BLaER1 treated with 17β-estradiol and CSF1 and Interleukin-3, amounts not matched to agents 10 nM and 100 nM (cell line): ENCODE measurements around the gene GRAMD2A.

Experiments
- H3K27ac ChIP-seq, 11 experiments: shearing (Covaris generic); formaldehyde crosslinking; 2 replicates each; pipeline ENCODE4 v1.8.1; 2022
- H3K27me3 ChIP-seq, 11 experiments: shearing (Covaris generic); formaldehyde crosslinking; 2 replicates each; pipeline ENCODE4 v1.8.1; 2022
- H3K36me3 ChIP-seq, 11 experiments: shearing (Covaris generic); formaldehyde crosslinking; 2 replicates each; pipeline ENCODE4 v1.8.1; 2022
- H3K4me1 ChIP-seq, 10 experiments: shearing (Covaris generic); formaldehyde crosslinking; 2 replicates each; pipeline ENCODE4 v1.8.1; 2022
- H3K4me2 ChIP-seq, 11 experiments: shearing (Covaris generic); formaldehyde crosslinking; 2 replicates each; pipeline ENCODE4 v1.8.1; 2022
- H3K4me3 ChIP-seq, 10 experiments: shearing (Covaris generic); formaldehyde crosslinking; 2 replicates each; pipeline ENCODE4 v1.8.1; 2022
- H3K9ac ChIP-seq, 11 experiments: shearing (Covaris generic); formaldehyde crosslinking; 2 replicates each; pipeline ENCODE4 v1.8.1; 2022
- H3K9me3 ChIP-seq, 11 experiments: shearing (Covaris generic); formaldehyde crosslinking; replicated peaks in 1 of 11; 2 replicates each; pipeline ENCODE4 v1.8.1; 2022
- H4K20me1 ChIP-seq, 11 experiments: shearing (Covaris generic); formaldehyde crosslinking; 2 replicates each; pipeline ENCODE4 v1.8.1; 2022
- Cebpa-rat ChIP-seq, 11 experiments: shearing (Covaris generic); IDR thresholded peaks; 2 replicates each; pipeline ENCODE4 v1.8.1; 2022

Gene GRAMD2A

GRCh38 chr15:72205896-72206676 lies 8.5 kb upstream of the GRAMD2A start:
- H3K36me3 ChIP-seq: peaks cover 99 to 100% (median 100%) of the 10 kb centered on the region in 11 experiments
- peak overlapping the region in 2 of 11 experiments; percentile 26 to 31; a peak in 4 of 22 replicates for H3K9ac ChIP-seq
- no peaks in the 10 kb centered on the region; a peak in 1 of 22 replicates for H3K27me3 ChIP-seq
- H4K20me1 ChIP-seq: peaks cover 95 to 100% (median 100%) of the 10 kb centered on the region in 11 experiments
- H3K9me3 ChIP-seq: no peaks in the 10 kb centered on the region
- no peak overlapping the region for H3K4me2 ChIP-seq
- peaks cover 14 to 60% (median 39%) of the 10 kb centered on the region in 10 experiments; a peak in 19 of 20 replicates for H3K4me1 ChIP-seq
- TF ChIP-seq Cebpa-rat (IDR thresholded peaks at IDR 0.05): no peak
- H3K4me3 ChIP-seq: no peak overlapping the region
- H3K27ac ChIP-seq: no peak overlapping the region; a peak in 1 of 22 replicates

- H4K20me1 ChIP-seq: peaks cover 95 to 100% (median 100%) of the 10 kb centered on the region in 11 experiments
- no peak for TF ChIP-seq Cebpa-rat (IDR thresholded peaks at IDR 0.05)
- no peak overlapping the region for H3K27ac ChIP-seq
Observed at GRCh38 chr15:72205273-72205672, 7.7 kb upstream of the GRAMD2A start.

DNA sequence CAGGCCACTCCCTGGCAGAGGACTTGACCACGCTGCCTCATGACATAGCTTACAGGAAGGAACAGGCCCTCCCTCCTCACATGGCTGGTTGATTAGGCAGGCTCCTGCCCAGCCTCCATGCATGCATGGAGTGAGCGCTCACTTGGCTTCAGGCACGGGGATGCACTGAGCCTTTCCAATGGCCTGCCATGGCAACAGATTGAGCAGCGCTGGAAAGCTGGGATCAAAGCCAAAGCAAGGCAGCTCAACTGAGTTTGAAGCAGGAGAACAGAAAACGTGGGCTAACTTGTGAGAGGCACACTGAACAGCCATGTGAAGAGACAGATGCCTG lies 5.9 kb upstream of the GRAMD2A start:
- peak overlapping the region in 3 of 11 experiments; percentile 17 to 66 (median 25); a peak in 5 of 22 replicates for H3K27ac ChIP-seq
- no peaks in the 10 kb centered on the region for H3K9me3 ChIP-seq
- peak overlapping the region in 4 of 11 experiments; percentile 0 to 24 (median 22); a peak in 3 of 22 replicates for H3K9ac ChIP-seq
- peaks cover 14 to 60% (median 43%) of the 10 kb centered on the region in 10 experiments; a peak in 19 of 20 replicates for H3K4me1 ChIP-seq
- TF ChIP-seq Cebpa-rat (IDR thresholded peaks at IDR 0.05): no peak
- peaks cover 0 to 12% (median 10%) of the 10 kb centered on the region in 11 experiments; a peak in 18 of 22 replicates for H3K27me3 ChIP-seq
- peaks cover 99 to 100% (median 100%) of the 10 kb centered on the region in 11 experiments for H4K20me1 ChIP-seq
- peaks cover 99 to 100% (median 100%) of the 10 kb centered on the region in 11 experiments for H3K36me3 ChIP-seq
- no peak overlapping the region for H3K4me3 ChIP-seq
- peak overlapping the region in 4 of 11 experiments; percentile 14 to 42 (median 22); a peak in 7 of 22 replicates for H3K4me2 ChIP-seq

More at GRCh38 chr15:72205273-72205672, 7.7 kb upstream of the GRAMD2A start:
- H3K27me3 ChIP-seq: no peaks in the 10 kb centered on the region; a peak in 1 of 22 replicates
- peaks cover 99 to 100% (median 100%) of the 10 kb centered on the region in 11 experiments for H3K36me3 ChIP-seq
- peaks cover 14 to 60% (median 41%) of the 10 kb centered on the region in 10 experiments; a peak in 19 of 20 replicates for H3K4me1 ChIP-seq
- peak overlapping the region in 1 of 11 experiments; percentile 31; a peak in 2 of 22 replicates for H3K9ac ChIP-seq
- no peak overlapping the region for H3K4me3 ChIP-seq
- peak overlapping the region in 1 of 11 experiments; percentile 4; a peak in 1 of 22 replicates for H3K4me2 ChIP-seq
- no peaks in the 10 kb centered on the region for H3K9me3 ChIP-seq

DNA sequence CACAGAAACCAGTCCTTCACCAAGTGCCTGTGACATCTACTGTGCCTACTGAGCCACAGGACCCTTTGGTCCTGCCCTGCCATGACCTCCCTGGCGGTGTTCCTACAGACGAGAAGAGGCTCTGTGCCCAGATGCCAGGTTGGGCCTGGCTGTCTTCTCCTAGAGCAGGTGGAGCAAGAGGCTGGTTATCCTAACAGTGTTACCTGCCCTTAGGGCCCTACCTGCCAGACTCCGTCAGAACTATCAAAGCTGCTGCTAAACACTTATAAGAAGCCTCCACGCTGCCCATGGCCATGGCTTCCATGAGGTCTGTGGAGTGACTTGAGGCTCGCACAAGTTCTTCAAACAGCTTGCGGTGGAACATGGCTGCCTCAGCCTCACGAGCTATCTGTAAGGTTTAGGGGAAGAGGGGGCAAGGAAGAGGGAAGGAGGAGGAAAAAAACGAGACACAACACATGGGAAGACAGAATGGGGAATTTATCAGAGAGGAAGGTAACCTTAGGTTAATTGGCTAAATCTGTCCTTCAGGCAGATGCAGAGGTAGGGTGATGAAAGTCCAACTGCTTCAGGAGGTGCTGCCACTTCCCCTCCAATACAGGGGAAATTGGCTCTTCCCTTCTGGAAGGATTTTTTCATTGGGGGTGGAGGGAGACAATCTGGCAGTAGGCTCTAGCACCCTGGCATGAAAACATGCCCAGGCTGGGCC lies 5.4 kb upstream of the GRAMD2A start:
- Histone ChIP-seq H3K27ac (peak overlapping the region in 4 of 11 experiments; percentile 0 to 66 (median 21); a peak in 6 of 22 replicates), H3K4me3 (no peak overlapping the region), H3K9ac (peak overlapping the region in 8 of 11 experiments; percentile 20 to 62 (median 26); a peak in 7 of 22 replicates), H3K27me3 (peaks cover 0 to 17% (median 16%) of the 10 kb centered on the region in 11 experiments; a peak in 18 of 22 replicates), H3K4me1 (peaks cover 14 to 60% (median 44%) of the 10 kb centered on the region in 10 experiments; a peak in 19 of 20 replicates), H3K9me3 (no peaks in the 10 kb centered on the region), H3K4me2 (peak overlapping the region in 5 of 11 experiments; percentile 15 to 54 (median 42); a peak in 9 of 22 replicates), H3K36me3 (peaks cover 99 to 100% (median 100%) of the 10 kb centered on the region in 11 experiments), H4K20me1 (peaks cover 99 to 100% (median 100%) of the 10 kb centered on the region in 11 experiments)
- TF ChIP-seq Cebpa-rat (IDR thresholded peaks at IDR 0.05): no peak

DNA sequence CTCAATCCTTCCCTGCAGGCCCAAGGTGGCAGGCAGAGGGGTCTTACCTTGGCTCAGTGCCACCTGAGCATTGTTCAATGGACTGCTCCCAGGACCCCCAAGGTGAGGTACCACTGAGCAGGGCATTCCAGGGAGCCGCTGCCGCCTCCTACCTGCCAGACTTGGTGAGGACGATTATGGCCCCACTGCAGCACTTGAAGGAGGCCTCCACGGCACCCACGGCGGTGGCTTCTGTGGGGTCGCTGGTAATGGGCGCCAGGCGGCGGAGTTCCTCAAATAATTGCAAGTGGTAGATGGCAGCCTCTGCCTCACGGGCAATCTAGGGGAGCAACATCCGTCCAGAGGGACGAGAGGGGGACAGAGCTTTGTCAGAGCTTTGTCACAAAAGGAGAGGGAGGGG lies 4.7 kb upstream of the GRAMD2A start:
- H3K27ac ChIP-seq: peak overlapping the region in 4 of 11 experiments; percentile 0 to 66 (median 32); a peak in 4 of 22 replicates
- H3K36me3 ChIP-seq: peaks cover 93 to 96% (median 95%) of the 10 kb centered on the region in 11 experiments
- peaks cover 92 to 100% (median 97%) of the 10 kb centered on the region in 11 experiments for H4K20me1 ChIP-seq

DNA sequence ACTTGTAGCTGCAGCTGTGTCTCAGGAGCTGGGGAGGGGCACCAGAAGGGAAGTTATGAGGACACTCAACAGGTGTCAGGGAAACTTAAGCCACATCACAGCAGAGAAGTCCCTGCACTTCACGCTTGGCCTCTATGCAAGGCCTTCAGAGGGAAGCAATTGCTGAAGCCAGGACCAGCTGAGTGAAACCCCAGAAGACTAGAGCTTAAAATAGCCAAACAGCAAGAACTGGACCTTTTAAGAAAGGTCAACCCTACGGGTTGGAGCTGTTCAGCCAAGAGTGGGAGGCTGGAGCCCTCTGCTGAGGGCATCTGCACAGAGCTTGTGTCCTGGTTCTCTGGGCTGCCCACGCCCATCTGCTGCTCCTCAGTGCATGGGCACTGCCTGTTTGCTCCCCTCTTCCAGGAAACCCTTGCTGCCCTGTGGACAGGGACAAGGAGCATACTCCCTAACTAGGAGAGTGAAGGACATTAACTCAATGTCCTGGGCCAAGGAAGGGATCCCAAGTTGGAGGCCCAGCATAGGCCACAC lies 3.9 kb upstream of the GRAMD2A start:
- Histone ChIP-seq H3K36me3 (peaks cover 85 to 87% (median 87%) of the 10 kb centered on the region in 11 experiments), H3K27me3 (peaks cover 0 to 31% (median 30%) of the 10 kb centered on the region in 11 experiments; a peak in 18 of 22 replicates), H3K4me3 (no peak overlapping the region), H3K4me2 (peak overlapping the region in 5 of 11 experiments; percentile 19 to 55 (median 51); a peak in 9 of 22 replicates), H4K20me1 (peaks cover 84 to 100% (median 97%) of the 10 kb centered on the region in 11 experiments), H3K27ac (peak overlapping the region in 5 of 11 experiments; percentile 6 to 66 (median 40); a peak in 7 of 22 replicates), H3K4me1 (peaks cover 7 to 53% (median 38%) of the 10 kb centered on the region in 10 experiments; a peak in 19 of 20 replicates), H3K9me3 (no peaks in the 10 kb centered on the region), H3K9ac (peak overlapping the region in 10 of 11 experiments; percentile 3 to 64 (median 46); a peak in 13 of 22 replicates)
- TF ChIP-seq Cebpa-rat (IDR thresholded peaks at IDR 0.05): no peak

More for the DNA sequence above, 4.7 kb upstream of the GRAMD2A start:
- Histone ChIP-seq H3K4me3 (no peak overlapping the region), H3K9ac (peak overlapping the region in 5 of 11 experiments; percentile 24 to 62 (median 28); a peak in 5 of 22 replicates), H3K4me2 (peak overlapping the region in 5 of 11 experiments; percentile 20 to 55 (median 51); a peak in 9 of 22 replicates), H3K27me3 (peaks cover 0 to 23% (median 21%) of the 10 kb centered on the region in 11 experiments; a peak in 18 of 22 replicates), H3K4me1 (peaks cover 9 to 60% (median 41%) of the 10 kb centered on the region in 10 experiments; a peak in 19 of 20 replicates), H3K9me3 (no peaks in the 10 kb centered on the region)
- TF ChIP-seq Cebpa-rat (IDR thresholded peaks at IDR 0.05): no peak

- H3K27me3 ChIP-seq: peaks cover 0 to 33% (median 31%) of the 10 kb centered on the region in 11 experiments; a peak in 18 of 22 replicates
- peaks cover 76 to 100% (median 90%) of the 10 kb centered on the region in 11 experiments for H4K20me1 ChIP-seq
- no peak for TF ChIP-seq Cebpa-rat (IDR thresholded peaks at IDR 0.05)
- H3K36me3 ChIP-seq: peaks cover 76 to 79% (median 78%) of the 10 kb centered on the region in 11 experiments
- no peaks in the 10 kb centered on the region for H3K9me3 ChIP-seq
- peaks cover 15 to 49% (median 39%) of the 10 kb centered on the region in 10 experiments for H3K4me1 ChIP-seq
- H3K4me2 ChIP-seq: peak overlapping the region in 4 of 11 experiments; percentile 42 to 55 (median 52); a peak in 4 of 22 replicates
- no peak overlapping the region for H3K4me3 ChIP-seq
- H3K9ac ChIP-seq: peak overlapping the region in 6 of 11 experiments; percentile 6 to 64 (median 46); a peak in 6 of 22 replicates
- peak overlapping the region in 4 of 11 experiments; percentile 28 to 66 (median 40); a peak in 5 of 22 replicates for H3K27ac ChIP-seq
Observed at GRCh38 chr15:72200395-72201237, 3.0 kb upstream of the GRAMD2A start.
